HG03097 (cell line): Measurements from ENCODE around the gene PPP1R9B.

Experiments used
- ATAC-seq: cut with Tn5 transposase; IDR thresholded peaks from one replicate; pipeline ENCODE4 v1.9.1; 2021; ENCODE audit not compliant: unreplicated experiment, low FRiP score

Gene PPP1R9B

DNA sequence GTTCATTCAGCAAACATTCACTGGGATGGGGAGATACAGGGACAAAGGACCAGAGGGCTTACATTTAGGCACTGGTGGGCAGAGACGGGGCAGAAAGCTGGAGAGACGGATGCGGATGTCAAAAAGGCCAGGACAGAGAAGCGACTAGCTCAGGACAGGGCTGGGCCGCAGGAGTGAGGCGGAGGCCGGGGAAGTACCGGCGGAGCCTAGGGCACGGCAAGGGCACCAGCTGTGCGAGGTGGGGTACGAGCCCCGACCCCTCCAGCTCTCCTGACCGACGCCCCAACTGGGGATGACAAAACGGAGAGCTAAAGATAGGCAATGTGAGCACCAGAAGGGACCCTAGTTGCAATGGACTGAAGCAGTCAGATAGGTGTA, 11.4 kb upstream of the PPP1R9B start:
- ATAC-seq, result no peak

DNA sequence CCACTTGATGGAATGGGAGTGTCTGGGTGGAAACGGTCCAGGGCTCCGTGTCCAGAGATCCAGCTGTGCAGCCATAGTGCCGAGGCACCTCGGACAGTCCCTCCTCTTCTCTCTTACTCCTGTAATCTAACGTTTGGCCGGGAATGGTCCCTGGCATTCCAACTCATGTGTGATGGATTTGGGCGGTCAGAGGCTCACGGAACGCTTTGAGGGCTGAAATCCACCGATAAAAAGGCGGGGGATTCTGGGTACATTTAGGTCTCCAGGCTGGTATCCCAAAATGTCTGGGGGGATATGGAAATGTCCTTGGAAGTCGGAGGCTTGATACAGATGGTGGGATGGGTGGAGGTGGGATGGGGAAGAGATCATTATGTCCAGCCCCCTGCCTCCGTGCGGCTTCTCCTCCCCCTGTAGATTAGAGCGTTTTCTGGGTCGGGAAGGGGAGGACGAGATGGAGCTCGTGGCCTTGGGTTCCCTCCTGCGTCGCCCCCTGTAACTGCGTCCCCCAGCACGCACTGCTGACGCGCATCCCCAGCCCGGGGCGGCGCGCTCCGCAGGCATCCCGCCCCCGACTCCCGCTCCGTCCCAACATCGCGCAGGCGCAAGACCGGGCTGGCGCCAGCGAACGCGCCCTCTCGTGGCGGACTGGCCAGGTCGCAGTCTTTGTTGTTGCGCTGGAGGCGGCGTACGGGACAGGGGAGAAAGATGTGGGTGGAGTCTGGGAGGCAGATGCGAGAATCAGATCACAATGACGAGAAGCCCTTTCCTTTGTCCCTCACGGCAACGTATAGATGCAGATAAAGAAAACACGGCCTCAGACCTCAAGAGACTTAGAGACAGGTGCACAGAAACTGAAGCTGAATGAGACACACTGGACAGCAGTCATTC, 10.8 kb upstream of the PPP1R9B start:
- peak; percentile 87 for ATAC-seq

DNA sequence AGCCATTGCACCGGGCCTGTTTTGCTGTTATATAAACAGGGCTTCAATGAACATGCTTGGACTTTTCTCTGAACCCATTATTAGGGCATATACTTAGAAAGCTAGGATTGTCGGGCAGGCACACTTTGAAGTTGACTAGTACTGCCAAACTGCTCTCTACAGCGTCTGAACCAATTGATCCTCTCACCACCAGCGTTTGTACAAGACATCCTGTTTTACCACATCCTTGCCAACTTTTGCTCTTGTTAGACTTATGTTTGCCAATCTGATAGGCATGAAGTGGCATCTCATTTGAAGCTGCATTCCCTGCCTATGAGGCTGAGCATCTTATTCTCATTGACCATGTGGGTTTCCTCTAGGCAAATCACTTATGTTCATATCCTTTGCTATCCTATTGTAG, 7.4 kb upstream of the PPP1R9B start:
- no peak for ATAC-seq

- no peak for ATAC-seq
Measured at GRCh38 chr17:50155115-50155819, 4.8 kb upstream of the PPP1R9B start.

- ATAC-seq, result no peak
Measured at GRCh38 chr17:50154604-50155003, 4.1 kb upstream of the PPP1R9B start.

GRCh38 chr17:50153650-50154575, 3.4 kb upstream of the PPP1R9B start:
- ATAC-seq, result no peak

DNA sequence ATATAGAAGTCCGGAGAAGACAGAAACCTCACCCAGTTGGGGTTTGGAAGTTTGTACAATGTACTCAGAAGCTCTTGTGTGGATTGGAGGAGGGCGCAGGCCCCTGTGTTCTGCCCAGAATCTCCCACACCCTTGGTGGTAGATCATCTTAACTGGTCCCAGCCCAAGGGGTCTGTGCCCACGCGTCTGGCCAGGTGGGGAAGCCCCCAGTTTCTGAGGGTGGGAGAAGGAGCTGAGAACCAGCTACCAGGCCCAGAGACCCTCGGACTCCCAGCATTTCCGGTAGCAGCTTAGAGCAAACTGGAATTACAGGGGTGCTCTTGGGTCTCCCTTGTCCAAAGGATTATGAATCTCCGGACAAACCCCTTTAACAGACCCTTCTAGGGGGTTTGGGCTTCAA, 2.3 kb upstream of the PPP1R9B start:
- ATAC-seq, result no peak

GRCh38 chr17:50151937-50152547, 1.6 kb upstream of the PPP1R9B start:
- ATAC-seq, result no peak

DNA sequence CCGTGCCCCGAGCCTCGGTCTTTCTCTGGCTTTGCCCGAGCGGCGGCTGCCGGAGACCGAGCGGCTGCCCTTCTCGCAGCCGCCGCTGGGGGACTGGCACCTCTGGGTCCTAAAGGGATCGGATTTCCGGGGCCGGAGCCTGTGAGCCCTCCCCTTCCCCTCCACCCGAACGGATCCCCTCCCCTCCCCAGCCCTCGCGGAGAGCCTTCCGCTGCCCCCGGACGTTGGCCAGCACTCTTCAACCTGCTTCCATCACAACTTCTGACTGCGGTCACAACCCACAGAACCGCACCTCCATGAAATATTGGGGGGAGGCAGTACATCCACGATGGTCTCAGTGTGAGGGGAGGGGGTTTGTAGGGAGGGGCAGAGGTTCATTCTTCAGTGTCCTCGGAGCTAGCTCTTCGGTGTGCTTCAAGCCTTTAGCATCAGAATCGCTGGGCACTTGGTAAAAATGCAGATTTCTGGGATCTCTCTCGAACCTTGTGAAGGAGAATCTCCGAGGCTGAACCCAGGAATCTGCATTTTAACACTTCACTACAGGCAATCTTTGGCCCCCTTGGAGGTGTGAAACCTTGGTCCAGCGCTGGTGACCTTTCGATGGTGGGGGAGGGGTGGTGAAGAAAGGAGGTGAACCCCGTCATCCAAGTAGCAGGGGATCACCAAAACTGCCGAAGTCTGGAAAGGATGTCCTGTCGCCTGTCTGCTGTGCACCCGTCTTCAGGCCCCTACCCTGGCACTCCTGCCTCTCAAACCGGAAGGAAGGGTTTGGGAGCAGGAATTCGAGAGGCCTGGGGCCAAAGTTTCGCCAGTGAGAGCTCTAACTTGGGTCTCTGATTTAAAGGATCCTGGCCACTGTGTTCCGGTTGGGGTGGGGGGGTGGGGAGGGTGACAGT, 812 bp upstream of the PPP1R9B start:
- ATAC-seq, result peak; percentile 38

DNA sequence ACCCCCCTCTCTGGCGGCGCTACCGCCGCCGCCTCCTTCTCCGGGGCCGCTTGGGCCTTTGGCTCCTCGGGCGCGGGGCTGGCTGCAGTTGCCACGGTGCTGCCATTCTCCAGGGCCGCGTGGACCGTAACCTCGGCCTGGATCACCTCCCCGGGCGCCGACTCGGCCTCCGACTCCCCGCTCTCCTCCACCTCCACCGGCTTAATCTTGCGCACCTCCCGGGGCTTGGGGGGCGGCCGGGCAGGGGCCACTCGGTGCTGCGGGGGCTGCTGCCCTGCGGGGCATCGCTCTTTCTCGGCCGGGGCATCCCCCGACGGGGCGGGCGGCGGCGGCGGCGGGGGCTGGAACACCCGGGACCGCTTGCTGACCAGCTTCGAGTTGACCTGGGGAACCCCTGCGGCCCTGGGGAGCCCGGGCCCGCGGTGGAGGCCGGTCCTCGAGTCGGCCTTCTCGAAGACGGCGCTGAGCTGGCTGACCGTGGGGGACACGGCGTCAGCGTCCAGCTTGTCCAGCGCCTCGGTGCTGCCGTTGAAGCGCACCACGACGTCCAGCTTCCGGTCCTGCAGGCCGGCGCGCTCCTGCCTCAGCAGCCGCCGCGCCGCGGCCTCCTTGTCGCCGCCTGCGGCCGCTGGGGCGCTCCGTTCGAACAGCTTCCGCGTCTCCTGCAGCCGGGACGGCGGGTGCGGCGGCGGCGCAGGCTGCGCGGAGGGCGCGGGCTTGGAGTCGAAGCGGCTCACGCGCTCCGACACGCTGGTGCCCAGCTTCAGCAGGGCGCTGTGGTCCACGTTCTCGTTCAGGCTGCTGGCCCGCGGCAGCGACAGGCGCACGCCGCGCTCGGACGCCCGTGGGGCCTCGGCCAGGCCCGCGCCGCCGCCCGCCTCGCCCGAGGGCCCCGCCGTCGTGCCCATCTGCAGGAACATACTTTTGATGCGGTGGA, 792 bp downstream of the PPP1R9B start:
- ATAC-seq, result no peak

GRCh38 chr17:50149091-50149416, 1.4 kb downstream of the PPP1R9B start:
- no peak for ATAC-seq

DNA sequence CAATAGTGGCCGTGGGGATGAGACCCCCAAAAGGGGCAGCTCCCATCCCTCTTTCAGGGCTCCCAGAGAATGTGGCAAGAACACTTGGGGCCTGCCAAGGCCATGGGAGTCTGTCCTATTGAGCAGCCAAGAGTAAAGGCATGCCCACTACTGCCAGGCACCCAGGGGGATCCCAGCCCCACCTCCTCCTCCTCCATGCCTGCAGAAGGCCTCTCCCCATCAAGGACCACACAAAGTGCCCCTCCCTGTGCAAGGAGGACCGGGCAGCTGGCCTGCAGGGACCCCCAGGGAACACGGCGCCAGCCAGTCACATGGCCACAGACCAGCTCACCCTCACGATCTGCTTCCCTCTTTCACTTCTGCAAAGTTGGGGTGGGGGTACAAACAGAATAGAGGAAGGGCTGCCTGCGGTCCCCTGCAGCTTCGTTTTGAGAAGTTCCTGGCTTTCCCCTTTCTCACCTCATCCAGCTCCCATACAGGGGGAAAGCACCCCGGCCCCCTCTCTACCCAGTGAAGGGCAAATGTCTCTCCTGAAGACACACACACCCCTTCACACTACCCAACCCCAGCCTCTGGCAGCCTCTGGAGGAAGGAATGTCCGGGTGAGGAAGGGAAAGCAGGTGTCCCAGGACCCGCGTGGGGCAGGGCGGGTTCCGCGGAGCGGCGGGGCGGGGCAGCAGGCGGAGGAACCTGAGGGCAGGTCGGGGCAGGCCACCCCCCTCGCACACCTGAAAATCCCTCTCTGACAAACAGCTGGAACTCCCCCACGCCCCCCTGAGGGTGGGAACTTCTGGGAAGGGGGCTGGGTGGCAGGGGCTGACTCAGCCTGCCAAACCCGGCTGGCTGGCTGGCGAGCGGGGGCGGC, 2.0 kb downstream of the PPP1R9B start:
- peak; percentile 25 for ATAC-seq

- ATAC-seq, result no peak
Measured at GRCh38 chr17:50147841-50148225, 2.6 kb downstream of the PPP1R9B start.

GRCh38 chr17:50146927-50147665, 3.4 kb downstream of the PPP1R9B start:
- ATAC-seq, result no peak

DNA sequence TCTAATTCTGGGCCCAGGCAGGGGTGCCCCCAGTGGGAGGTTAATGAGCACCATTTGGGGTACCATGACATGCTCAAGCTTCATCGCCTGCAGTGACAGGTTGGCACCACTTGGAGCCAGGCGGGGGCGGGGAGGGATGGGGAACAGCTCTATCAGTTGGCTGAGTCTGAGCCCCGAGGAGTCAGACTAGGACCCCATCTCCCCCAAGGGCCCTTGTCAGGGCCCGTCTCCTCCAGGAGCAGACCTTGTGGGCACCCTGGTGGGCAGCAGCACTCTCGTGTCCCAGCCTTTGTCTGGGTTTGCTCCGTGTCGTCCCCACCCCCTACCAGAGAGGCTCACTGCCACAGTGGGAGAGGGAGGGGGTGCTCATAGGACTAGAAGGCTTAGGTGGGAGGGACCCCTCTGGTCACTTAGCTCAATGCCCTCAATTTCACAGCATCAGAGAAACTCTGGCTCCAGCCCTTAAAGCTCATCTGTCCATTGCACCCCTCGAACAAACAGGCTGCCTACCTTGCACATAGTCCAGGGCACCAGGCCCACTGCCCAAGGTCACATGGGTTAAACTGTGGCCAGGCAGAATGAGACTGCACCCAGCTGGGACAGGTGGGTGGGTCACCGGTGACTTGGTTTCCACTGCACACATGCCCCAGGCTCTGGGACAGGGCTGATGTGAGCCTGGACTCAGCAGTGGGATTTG, 4.1 kb downstream of the PPP1R9B start:
- ATAC-seq, result no peak

- ATAC-seq, result no peak
Measured at GRCh38 chr17:50145532-50146229, 4.8 kb downstream of the PPP1R9B start.
